IgD-negative memory B cell (primary cell): ENCODE data around the gene UBE2M. TPM values are rescaled to one million over a fixed set of nuclear protein-coding genes. Genes with fewer than 3 reads are reported as not detected.

Source experiments
- H3K27ac Mint-ChIP-seq, 3 donors: one replicate each; pipeline ENCODE4 v1.8.0; 2020 to 2022; ENCODE audit warnings: mild to moderate bottlenecking in 3 of 3, mixed read lengths in 3 of 3, moderate library complexity in 1 of 3
- H3K27me3 Mint-ChIP-seq: one replicate; pipeline ENCODE4 v1.8.0; 2021; ENCODE audit warnings: mixed read lengths
- H3K36me3 Mint-ChIP-seq: one replicate; pipeline ENCODE4 v1.8.0; 2020; ENCODE audit warnings: mild to moderate bottlenecking, mixed read lengths
- H3K4me1 Mint-ChIP-seq, 3 donors: one replicate each; pipeline ENCODE4 v1.8.0; 2020 to 2022; ENCODE audit warnings: mixed read lengths in 3 of 3, mild to moderate bottlenecking in 1 of 3
- H3K4me3 Mint-ChIP-seq, 4 donors: one replicate each; pipeline ENCODE4 v1.8.0; 2020 to 2022; ENCODE audit warnings: mild to moderate bottlenecking in 4 of 4, mixed read lengths in 4 of 4, moderate library complexity in 3 of 4
- H3K9me3 Mint-ChIP-seq, 3 donors: one replicate each; pipeline ENCODE4 v1.8.0; 2020 to 2021; ENCODE audit warnings: mixed read lengths in 3 of 3, mild to moderate bottlenecking in 1 of 3
- polyA plus RNA-seq: library from polyadenylated mRNA; unstranded; fragments of 300-500 nt; fragmentation: Illumina TruSeq; gene quantifications from one replicate; pipeline ENCODE4 v1.2.3, GENCODE V29; 2021

Gene UBE2M
- polyA plus RNA-seq, 1 donor from 2014 or later, result 10.0 TPM

DNA sequence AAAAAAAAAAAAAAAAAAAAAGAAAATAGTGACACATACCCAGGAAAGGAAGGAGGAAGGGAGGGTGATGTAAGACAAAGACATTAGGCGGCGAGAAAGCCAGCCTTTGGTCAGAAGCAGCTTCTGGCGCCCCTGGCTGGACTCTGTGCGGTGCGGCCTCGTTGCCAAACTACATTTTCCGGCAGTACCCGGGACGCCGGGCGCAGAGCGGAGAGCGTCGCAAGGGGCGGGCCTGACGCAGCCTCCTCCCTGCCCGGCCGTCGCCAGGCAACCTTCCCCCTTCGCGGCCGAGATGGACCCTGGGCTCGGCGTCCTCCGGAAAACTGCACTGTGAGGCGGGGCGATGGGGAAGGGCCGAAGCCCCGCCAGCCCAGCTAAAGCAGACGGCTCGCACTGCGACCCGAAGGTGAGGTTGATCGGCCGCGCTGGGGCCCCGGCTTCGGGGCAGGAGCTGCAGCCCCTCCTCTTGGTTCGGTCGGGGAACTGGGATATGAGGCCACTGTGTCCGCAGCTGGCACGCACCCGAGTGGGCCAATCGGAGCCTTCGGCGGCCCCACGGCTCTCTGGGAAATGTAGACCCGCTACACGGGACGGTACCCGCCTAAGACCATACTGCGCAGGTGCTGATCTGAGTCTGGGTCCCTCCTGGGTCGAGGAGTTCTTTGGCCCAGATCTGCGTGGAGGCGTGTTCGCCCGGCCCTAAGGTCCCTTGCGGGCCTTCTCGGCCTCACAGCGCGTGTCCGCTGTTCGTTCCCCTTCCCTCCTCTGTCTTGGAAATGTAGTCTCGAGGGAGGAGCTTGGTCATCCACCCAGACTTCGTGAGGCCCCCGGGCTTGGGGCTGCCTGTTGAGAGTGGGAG lies 17.0 kb upstream of the UBE2M start:
- peaks cover 1% of the 10 kb centered on the region for H3K36me3 Mint-ChIP-seq
- peak overlapping the region; percentile 96 to 99 (median 96) for H3K27ac Mint-ChIP-seq
- H3K4me3 Mint-ChIP-seq, result peak overlapping the region; percentile 85 to 95 (median 90)
- no peaks in the 10 kb centered on the region for H3K27me3 Mint-ChIP-seq
- H3K9me3 Mint-ChIP-seq, result no peaks in the 10 kb centered on the region
- peaks cover 21 to 36% (median 32%) of the 10 kb centered on the region in 3 donors for H3K4me1 Mint-ChIP-seq

DNA sequence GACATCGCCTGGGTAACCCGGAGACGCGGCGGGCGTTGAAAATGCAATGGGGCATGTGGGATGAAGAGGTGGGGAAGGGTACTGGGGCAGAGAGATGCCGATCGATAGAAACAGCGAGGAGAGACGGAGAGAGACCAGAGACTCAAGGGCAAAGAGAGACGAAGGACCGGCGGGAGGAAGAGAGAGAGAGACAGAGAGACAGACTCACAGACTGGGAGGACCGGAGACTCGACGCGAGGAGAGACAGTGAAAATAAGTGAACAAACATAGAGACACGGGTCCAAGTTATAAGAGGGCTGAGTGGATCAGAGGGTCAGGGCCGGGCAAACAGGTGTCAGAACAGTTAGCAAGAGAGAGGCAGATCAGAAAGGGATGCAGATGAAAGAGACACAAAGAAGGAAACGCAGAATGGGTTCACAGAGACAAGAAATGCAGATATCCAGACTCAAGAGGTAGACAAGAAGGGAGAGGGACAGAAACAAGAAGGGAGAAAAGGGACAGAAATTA lies 15.3 kb upstream of the UBE2M start:
- H3K4me3 Mint-ChIP-seq, result peak overlapping the region; percentile 85 to 100 (median 97)
- H3K27ac Mint-ChIP-seq, result peak overlapping the region; percentile 96 to 100 (median 99)
- peaks cover 13 to 29% (median 26%) of the 10 kb centered on the region in 3 donors for H3K4me1 Mint-ChIP-seq
- no peaks in the 10 kb centered on the region for H3K27me3 Mint-ChIP-seq
- H3K9me3 Mint-ChIP-seq, result no peaks in the 10 kb centered on the region
- peaks cover 5% of the 10 kb centered on the region for H3K36me3 Mint-ChIP-seq

DNA sequence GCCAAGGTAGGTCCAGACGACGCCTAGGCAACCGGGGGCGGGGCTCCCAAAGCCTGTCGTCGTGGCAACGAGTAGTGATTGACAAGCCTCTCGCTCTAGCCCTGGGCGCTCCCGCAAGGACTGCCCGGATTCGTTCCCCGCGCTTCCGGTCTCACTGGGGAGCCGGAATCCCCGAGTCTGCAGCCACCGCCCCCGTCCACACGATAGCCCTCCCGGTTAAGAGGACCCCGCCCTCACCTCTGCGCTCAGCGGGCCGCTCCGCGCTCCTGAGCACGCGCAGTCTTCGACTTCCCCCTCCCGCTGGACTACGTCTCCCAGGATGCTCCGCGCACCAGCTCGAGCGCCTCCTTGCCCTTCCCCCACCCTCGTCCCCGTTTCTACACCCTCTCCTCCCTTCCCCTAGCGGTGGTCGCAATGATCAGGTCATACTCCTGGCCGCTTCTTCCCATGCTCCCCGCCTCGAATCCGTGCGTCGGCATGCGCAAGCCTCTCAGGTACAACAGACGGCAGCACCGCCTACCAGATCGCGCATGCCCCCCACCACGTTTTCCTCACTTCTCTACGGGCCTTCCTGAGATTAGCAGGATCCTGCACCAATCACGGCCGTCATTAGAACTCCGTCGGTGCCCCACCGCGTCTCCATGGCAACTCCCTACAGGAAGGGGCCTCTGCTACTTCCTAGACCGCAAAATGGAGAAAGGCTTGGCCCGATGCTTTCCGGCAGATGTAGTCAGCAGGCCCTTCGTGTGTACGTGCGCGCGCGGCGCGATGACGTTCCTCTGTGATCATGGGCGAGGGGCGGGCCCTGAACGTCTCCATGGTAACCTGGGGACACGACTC lies 14.6 kb upstream of the UBE2M start, which contains the start of gene MZF1:
Gene MZF1, minus strand, starts transcription at position 518 of the 840 bp plus-strand sequence. CDS start 1,946 bp downstream, outside the sequence.
- Mint-ChIP-seq H3K27ac (peak within 1 kb of the TSS; percentile 96 to 100 (median 99)), H3K9me3 (no peaks in the 10 kb centered on the region), H3K36me3 (peaks cover 5% of the 10 kb centered on the region), H3K4me3 (peak within 1 kb of the TSS; percentile 85 to 100 (median 97)), H3K4me1 (peaks cover 8 to 25% (median 21%) of the 10 kb centered on the region in 3 donors), H3K27me3 (no peaks in the 10 kb centered on the region)

DNA sequence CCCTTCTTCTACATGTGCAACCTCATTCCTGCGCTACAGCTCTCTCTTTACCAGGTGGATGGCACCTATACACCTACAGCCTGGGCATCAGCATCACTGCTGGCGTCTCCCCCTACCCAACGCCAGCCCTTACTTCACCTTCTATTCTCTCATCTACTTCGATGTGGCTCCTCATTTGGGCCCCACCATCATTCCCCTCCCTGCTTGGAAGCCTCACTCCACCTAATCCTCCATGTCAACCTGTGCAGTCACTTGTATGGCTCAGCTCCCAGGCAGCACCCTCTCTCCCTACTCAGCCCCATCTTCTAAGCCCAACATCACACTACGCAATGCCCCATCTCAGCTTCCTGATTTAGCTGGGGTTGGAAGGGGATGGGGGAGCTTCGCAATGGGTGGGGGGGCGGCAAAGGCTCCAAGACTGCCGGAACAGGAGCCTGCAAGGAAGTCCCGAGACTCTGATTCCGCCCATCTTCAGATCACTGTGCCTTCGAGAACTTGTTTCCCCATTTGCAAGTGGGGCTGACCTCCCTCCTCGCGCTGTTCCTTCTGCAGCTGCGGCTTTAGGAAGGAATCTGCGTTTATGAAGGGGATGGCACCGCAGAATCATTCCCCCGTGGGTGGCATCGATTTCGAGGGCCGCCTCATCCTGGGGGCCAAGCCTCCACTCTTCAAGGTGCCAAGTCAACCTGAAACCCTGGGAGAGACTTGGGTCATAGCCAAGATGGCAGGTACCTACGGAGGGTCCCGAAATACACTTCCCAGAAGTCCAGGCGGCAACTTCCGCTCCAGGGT lies 13.8 kb upstream of the UBE2M start:
- Mint-ChIP-seq H3K4me1 (peaks cover 8 to 22% (median 21%) of the 10 kb centered on the region in 3 donors), H3K36me3 (peaks cover 4% of the 10 kb centered on the region), H3K9me3 (no peaks in the 10 kb centered on the region), H3K4me3 (peak overlapping the region; percentile 85 to 100 (median 97)), H3K27me3 (no peaks in the 10 kb centered on the region), H3K27ac (peak overlapping the region; percentile 96 to 100 (median 99))

DNA sequence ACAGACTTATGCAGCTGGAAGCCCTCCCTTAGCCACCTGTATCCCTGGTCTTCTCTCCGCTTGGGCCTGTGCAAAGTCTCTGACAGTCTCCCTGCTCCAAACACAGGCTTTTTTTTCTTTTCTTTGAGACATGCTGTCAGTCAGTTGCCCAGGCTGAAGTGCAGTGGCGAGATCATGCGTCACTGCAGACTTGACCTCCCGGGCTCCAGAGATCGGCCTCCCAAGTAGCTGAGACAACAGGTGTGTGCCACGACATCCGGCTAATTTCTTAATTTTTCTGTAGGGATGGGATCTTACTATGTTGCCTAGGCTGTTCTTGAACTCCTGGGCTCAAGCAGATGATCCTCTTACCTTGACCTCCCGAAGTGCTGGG lies 13.2 kb upstream of the UBE2M start:
- peak overlapping the region; percentile 9 to 99 (median 96) for H3K27ac Mint-ChIP-seq
- peaks cover 4% of the 10 kb centered on the region for H3K36me3 Mint-ChIP-seq
- H3K4me1 Mint-ChIP-seq, result peaks cover 8 to 22% (median 21%) of the 10 kb centered on the region in 3 donors
- H3K9me3 Mint-ChIP-seq, result no peaks in the 10 kb centered on the region
- peak overlapping the region; percentile 46 to 100 (median 90) for H3K4me3 Mint-ChIP-seq
- H3K27me3 Mint-ChIP-seq, result no peaks in the 10 kb centered on the region

DNA sequence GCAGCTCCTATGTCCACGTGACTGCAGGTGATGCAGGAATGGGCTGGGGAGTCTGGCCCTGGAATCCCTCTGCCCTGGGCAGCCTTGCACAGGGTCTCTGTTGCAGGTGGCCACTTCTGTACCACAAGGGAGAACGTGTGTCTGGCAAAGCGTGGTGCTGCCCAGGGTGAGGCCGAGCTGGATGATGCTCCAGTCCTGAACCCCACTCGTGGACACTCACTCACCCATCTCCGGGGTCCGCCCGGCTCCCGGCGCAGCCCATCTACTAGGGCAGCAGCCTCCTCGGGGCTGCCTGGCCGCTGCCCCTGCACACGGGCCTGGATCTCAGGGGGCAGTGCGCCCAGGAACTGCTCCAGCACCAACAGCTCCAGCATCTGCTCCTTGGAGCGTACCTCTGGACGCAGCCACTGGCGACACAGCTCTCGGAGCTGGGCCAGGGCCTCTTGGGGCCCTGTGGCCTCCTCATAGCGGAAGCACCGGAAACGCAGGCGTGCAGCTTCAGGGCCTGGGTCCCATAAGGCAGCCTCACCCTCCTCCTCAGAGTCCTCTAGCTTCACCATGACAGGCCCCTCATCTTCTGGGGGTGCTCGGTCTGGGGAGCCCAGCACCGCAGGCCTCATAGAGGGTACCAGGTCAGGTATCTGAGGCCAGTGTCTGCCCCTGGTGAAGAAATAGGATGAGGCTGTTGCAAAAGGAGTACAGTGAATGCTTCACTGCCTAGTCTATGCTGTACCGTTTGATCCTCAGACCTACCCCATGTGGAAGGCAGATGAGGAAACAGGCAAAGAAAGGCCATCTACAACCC lies 12.6 kb upstream of the UBE2M start:
- H3K9me3 Mint-ChIP-seq, result no peaks in the 10 kb centered on the region
- peaks cover 4% of the 10 kb centered on the region for H3K36me3 Mint-ChIP-seq
- peaks cover 8 to 23% (median 22%) of the 10 kb centered on the region in 3 donors for H3K4me1 Mint-ChIP-seq
- H3K4me3 Mint-ChIP-seq, result peak overlapping the region in 1 of 4 donors; percentile 27
- no peaks in the 10 kb centered on the region for H3K27me3 Mint-ChIP-seq
- H3K27ac Mint-ChIP-seq, result peak overlapping the region in 1 of 3 donors; percentile 99

DNA sequence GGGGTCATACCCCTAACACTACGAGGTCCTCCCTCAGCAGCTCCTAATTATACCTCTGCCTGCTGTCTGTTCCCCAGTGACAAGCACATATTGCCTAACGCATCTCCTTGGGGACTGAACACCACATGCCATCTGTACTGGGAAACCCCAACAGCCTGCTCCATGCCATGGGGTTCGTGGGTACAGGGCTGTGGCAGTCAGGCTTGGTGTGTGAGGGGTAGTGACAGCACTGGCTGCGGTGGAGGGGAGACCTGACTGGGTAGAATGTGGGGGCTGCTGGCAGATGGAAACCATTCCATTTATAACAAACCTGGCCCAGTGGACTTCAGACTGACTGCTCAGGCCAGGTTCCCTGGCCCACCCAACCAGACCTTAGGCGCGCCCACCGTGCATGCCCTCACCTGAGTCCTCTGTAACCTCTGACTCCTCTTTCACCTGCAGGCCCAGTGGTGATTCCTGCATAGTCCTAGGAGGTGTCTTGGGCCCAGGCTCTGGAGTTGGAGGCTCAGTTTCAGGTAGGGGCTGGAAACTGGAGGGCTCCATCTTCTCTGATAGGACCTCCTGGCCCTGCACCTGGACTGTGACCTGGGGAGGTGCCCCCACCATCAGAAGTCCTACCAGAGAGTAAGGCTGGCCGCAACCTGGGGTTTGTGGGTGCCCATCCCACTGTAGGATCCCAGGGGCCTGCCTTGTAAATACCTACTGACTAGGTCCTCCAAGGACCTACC lies 11.7 kb upstream of the UBE2M start:
- H3K36me3 Mint-ChIP-seq, result peaks cover 4% of the 10 kb centered on the region
- H3K9me3 Mint-ChIP-seq, result no peaks in the 10 kb centered on the region
- H3K27ac Mint-ChIP-seq, result no peak overlapping the region
- H3K4me1 Mint-ChIP-seq, result peaks cover 8 to 21% (median 20%) of the 10 kb centered on the region in 3 donors
- H3K4me3 Mint-ChIP-seq, result no peak overlapping the region
- H3K27me3 Mint-ChIP-seq, result no peaks in the 10 kb centered on the region

DNA sequence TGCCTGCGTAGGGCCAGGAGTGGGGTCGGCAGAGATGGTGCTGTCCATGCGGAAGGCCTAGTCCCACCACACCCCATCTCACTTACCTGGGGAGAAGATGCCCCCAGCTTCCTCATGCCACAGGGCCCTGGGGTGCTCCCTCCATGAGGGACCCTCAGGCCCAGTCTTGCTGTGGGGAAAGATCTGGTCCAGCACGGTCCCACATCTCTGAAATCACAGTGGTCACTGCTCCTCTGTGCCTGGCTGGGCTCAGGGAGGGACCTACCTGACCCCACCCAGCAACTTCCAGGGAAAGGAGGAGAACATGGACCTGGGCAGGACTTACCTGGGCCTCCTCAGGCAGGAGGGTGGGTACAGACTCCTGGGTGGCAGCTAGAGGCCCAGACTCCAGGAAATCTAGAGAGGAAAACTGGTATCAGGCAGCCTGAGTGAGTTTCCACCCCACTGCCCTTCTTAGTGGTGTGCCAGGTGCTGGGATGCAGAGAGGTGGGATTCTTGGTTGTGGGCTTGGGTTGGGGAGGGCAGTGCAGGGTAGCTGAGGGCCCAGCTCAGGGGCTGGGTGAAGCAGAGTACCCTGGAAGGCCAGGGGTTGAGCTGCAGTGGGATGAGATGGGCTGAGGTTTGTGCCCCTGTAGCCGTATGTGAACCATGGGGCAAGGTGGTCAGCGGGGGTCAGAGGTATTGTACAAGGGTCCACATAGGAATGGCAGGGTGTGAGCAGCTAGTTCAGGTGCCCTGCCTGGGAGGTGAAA lies 11.0 kb upstream of the UBE2M start:
- Mint-ChIP-seq H3K27me3 (no peaks in the 10 kb centered on the region), H3K36me3 (peaks cover 5% of the 10 kb centered on the region), H3K9me3 (no peaks in the 10 kb centered on the region), H3K4me3 (no peak overlapping the region), H3K4me1 (peaks cover 8 to 23% (median 21%) of the 10 kb centered on the region in 3 donors), H3K27ac (peak overlapping the region in 1 of 3 donors; percentile 40)

DNA sequence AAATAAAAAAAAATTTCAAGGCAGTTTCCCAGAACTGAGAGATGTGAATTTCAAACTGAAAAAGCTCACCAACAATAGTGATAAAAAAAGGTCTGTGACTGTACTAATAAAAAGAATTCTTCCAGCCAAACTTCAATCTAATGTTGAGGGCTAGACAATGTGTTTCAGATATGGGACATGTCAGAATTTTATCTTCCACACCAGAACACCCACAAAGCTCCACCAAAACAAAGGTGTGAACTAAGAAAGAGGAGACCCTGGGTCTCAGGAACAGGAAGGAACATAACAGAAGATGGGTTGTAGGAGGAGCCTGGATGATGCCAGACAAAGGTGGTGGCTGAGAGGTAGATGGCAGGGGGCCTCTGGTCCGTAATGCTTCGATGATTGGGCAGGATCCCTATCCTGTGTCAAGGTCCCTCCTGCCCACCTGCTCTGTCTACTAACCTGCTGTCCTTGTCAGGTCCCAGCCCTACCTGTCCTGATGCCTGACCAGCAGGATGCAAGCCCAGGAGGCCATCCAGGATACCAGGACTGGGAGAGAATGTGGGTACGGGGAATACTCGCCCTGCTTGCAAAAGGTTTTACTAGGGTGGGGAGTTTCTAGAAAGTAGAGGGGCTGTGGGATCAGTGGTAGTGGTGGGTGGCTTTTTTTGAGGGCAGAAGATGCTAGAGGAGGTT lies 10.2 kb upstream of the UBE2M start:
- Mint-ChIP-seq H3K27ac (peak overlapping the region in 1 of 3 donors; percentile 40), H3K9me3 (no peaks in the 10 kb centered on the region), H3K4me1 (peaks cover 8 to 18% (median 17%) of the 10 kb centered on the region in 3 donors), H3K27me3 (peaks cover under 1% of the 10 kb centered on the region), H3K4me3 (no peak overlapping the region), H3K36me3 (peaks cover 5% of the 10 kb centered on the region)

DNA sequence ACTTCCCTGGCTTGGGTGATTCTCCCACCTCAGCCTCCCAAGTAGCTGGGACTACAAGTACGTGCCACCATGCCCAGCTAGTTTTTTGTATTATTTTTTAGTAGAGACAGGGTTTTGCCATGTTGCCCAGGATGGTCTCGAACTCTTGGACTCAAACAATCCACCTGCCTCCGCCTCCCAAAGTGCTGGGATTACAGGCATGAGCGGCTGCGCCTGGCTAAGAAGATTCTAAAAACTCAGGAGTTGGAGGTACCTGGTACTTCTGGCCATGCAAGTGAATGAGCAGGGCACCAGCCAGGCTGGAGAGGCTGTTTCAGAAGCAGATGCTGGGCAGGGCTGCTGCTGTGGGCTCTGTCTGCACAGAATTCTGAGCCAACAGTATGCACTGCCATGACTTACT lies 8.6 kb upstream of the UBE2M start:
- peaks cover 8 to 17% (median 16%) of the 10 kb centered on the region in 3 donors for H3K4me1 Mint-ChIP-seq
- H3K27me3 Mint-ChIP-seq, result peaks cover 2% of the 10 kb centered on the region
- H3K36me3 Mint-ChIP-seq, result peaks cover 5% of the 10 kb centered on the region
- no peak overlapping the region for H3K27ac Mint-ChIP-seq
- H3K4me3 Mint-ChIP-seq, result no peak overlapping the region
- H3K9me3 Mint-ChIP-seq, result no peaks in the 10 kb centered on the region

DNA sequence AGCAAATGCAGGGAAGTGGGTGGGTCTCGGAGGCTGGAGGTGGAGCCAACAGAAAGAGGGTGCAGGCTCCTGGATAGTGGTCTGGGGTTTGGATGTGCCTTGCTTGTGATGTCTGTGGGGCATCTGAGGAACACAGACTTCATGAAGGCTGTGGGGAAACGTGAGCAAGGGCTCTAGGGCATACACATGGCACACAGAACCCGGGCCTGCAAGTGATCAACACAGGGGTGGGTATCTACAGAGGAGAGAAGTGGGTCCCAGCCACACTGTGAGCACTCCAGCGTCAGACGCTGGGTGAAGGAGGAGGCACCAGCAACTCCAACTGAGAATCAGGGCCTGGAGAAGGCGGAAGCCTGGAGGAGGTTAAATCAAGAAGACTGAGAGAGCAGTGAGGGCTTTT lies 5.4 kb upstream of the UBE2M start:
- no peaks in the 10 kb centered on the region for H3K9me3 Mint-ChIP-seq
- H3K4me1 Mint-ChIP-seq, result peaks cover 12 to 30% (median 22%) of the 10 kb centered on the region in 3 donors
- H3K27me3 Mint-ChIP-seq, result peaks cover 2% of the 10 kb centered on the region
- peak overlapping the region in 1 of 3 donors; percentile 77 for H3K27ac Mint-ChIP-seq
- peak overlapping the region; percentile 30 to 99 (median 46) for H3K4me3 Mint-ChIP-seq
- H3K36me3 Mint-ChIP-seq, result peaks cover 3% of the 10 kb centered on the region

DNA sequence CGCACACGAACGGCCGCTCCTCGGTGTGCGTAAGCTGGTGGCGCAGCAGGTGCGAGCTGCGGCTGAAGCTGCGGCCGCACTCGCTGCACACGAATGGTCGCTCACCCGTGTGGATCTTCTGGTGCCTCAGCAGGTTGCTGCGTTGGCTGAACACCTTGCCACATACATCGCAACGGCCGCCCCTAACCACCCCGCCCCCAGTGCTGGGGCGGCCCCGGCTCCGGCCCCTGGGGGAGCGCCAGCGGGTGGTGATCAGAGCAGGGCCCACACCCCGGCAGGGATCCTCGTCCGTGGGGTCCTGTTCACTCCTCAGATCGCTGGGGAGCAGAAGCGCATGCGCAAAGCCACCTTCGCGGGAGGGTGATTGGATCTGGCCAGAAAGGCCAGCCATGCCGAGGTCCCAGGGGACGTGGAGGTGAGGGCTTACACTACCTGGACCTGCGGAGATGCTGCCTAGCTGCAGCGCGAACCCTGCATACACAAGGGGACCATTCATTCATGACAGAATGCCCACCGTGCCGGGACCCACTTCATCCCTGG lies 4.7 kb upstream of the UBE2M start:
- H3K4me1 Mint-ChIP-seq, result peaks cover 14 to 29% (median 23%) of the 10 kb centered on the region in 3 donors
- peak overlapping the region; percentile 88 to 99 (median 91) for H3K4me3 Mint-ChIP-seq
- H3K9me3 Mint-ChIP-seq, result no peaks in the 10 kb centered on the region
- peaks cover 3% of the 10 kb centered on the region for H3K36me3 Mint-ChIP-seq
- H3K27me3 Mint-ChIP-seq, result peaks cover 2% of the 10 kb centered on the region
- peak overlapping the region in 2 of 3 donors; percentile 23 to 77 for H3K27ac Mint-ChIP-seq
